PC-9 (cell line): ENCODE data around the gene MAP3K13.

ENCODE experiments used
- EZH2 ChIP-seq: fragments of 200-600 bp; sonication (generic); IDR thresholded peaks from 2 replicates; pipeline ENCODE4 v1.8.0; 2017; ENCODE audit warnings: antibody characterized with exemption, low read depth
- TF ChIP-seq, protein P1 (sequence below): fragments of 200-600 bp; sonication (generic); conservative IDR thresholded peaks from 2 replicates; pipeline ENCODE4 v1.6.1; 2017; ENCODE audit warnings: mixed run types, antibody characterized with exemption, mild to moderate bottlenecking, moderate library complexity

DNA sequence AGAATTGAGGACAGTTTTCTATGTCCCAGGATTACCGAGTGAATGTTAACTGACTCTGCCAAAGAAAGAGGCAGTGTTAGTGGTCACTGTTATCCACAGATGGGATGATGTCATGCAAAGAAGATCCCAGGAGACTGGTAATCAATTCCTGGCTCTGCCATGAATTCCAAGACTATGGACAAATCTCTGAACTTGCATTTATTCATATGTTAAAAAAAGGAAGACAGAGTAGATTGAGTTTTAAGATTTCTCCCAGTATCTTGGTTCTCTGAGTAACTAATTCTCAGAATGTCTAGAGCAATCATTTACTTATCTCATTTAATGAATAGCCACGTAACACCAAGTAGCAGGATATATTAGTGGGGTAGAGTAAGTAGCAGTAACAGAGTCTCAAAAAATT is 11.5 kb upstream of the MAP3K13 start:
- TF ChIP-seq, protein P1, sequence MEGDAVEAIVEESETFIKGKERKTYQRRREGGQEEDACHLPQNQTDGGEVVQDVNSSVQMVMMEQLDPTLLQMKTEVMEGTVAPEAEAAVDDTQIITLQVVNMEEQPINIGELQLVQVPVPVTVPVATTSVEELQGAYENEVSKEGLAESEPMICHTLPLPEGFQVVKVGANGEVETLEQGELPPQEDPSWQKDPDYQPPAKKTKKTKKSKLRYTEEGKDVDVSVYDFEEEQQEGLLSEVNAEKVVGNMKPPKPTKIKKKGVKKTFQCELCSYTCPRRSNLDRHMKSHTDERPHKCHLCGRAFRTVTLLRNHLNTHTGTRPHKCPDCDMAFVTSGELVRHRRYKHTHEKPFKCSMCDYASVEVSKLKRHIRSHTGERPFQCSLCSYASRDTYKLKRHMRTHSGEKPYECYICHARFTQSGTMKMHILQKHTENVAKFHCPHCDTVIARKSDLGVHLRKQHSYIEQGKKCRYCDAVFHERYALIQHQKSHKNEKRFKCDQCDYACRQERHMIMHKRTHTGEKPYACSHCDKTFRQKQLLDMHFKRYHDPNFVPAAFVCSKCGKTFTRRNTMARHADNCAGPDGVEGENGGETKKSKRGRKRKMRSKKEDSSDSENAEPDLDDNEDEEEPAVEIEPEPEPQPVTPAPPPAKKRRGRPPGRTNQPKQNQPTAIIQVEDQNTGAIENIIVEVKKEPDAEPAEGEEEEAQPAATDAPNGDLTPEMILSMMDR = no peak
- TF ChIP-seq EZH2 = no peak
